ENCODE results near the gene KIF21B. TPM values are rescaled to one million over a fixed set of nuclear protein-coding genes. Genes with fewer than 3 reads are reported as not detected.

The KIF21B gene
- total and polyA plus RNA-seq, 9 of the 15 experiments (the other 6 are each of a cell fraction or from before 2014, with no cell fraction given) = 0.46 to 13.4 (median 5.9) TPM

GRCh38 chr1:200929530-200930278, 93.8 kb downstream of the KIF21B start:
- in situ Hi-C loops (cut with MboI) = no loop called here
- Histone ChIP-seq H3K36me3 (ENCODE audit: control insufficient read depth, insufficient read depth, low read length) (no peaks in the 10 kb centered on the region), H3K4me1 (replicated peaks in 1 of 2; ENCODE audit: control insufficient read depth in 2 of 2, insufficient read depth in 2 of 2, low read length in 2 of 2) (no peaks in the 10 kb centered on the region), H3K4me3 (no peak overlapping the region), H2AFZ (ENCODE audit: low read depth, low read length) (no peak overlapping the region), H3K27me3 (ENCODE audit: control insufficient read depth in 2 of 2, insufficient read depth in 2 of 2, low read length in 2 of 2) (peaks cover 28 to 54% of the 10 kb centered on the region in 2 experiments), H4K20me1 (replicated peaks; ENCODE audit: control insufficient read depth, insufficient read depth, low read length) (0 out of 2 replicates have a peak, but pooled peaks cover 6% of the 10 kb centered on the region), H3K4me2 (ENCODE audit: insufficient read depth, low read length) (no peak overlapping the region), H3K27ac (ENCODE audit: extremely low read depth, low read depth, low read length) (no peak overlapping the region), H3K9me1 (ENCODE audit: control insufficient read depth, insufficient read depth, low read length) (no peaks in the 10 kb centered on the region), H3K9ac (ENCODE audit: insufficient read depth in 1 of 2, low read depth in 2 of 2, low read length in 2 of 2) (no peak overlapping the region), H3K9me3 (replicated peaks; ENCODE audit: control insufficient read depth, insufficient read depth, low read depth, low read length) (no peaks in the 10 kb centered on the region), H3K79me2 (ENCODE audit: control insufficient read depth, insufficient read depth, low read length) (no peaks in the 10 kb centered on the region)
- FAIRE-seq = no peak
- ATAC-seq = peak; percentile 74
- BruUV-seq (replicated peaks) = no TSS peak
- CTCF ChIA-PET (ENCODE audit: low intra/inter-chr PET ratio) = no interaction called here
- POLR2A ChIA-PET = interaction anchor here (0.6 kb wide), 1 partner anchor 12 kb away, joined by 3 read pairs; no protein-coding TSS in a partner anchor
- TF ChIP-seq DPF2 (IDR thresholded peaks at IDR 0.05) = no peak
- TF ChIP-seq PRMT5 (CRISPR knock-in tag; IDR thresholded peaks at IDR 0.05) = no peak
- TF ChIP-seq, protein P1, sequence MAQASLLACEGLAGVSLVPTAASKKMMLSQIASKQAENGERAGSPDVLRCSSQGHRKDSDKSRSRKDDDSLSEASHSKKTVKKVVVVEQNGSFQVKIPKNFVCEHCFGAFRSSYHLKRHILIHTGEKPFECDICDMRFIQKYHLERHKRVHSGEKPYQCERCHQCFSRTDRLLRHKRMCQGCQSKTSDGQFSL (CRISPR knock-in tag; IDR thresholded peaks at IDR 0.05) = no peak
- TF ChIP-seq, protein P1 (tag; IDR thresholded peaks at IDR 0.05) = no peak
- intact Hi-C loops (cut with micrococcal nuclease) = no loop called here
- 1% methylated on average over 4 of the region's 4 CpGs for WGBS (ENCODE audit: insufficient coverage, low coverage, missing lambda C conversion rate)
- DNase-seq (ENCODE audit: extremely low read depth in 1 of 4, low spot score in 3 of 4) = peak in 1 of 4 experiments; percentile 9

GRCh38 chr1:200925831-200926230, 97.7 kb downstream of the KIF21B start:
- WGBS (ENCODE audit: insufficient coverage, low coverage, missing lambda C conversion rate) = under 1% methylated on average over 3 of the region's 4 CpGs
- in situ Hi-C loops (cut with MboI) = no loop called here
- Histone ChIP-seq H3K79me2 (ENCODE audit: control insufficient read depth, insufficient read depth, low read length) (no peaks in the 10 kb centered on the region), H3K27ac (ENCODE audit: extremely low read depth, low read depth, low read length) (no peak overlapping the region), H3K9ac (ENCODE audit: insufficient read depth in 1 of 2, low read depth in 2 of 2, low read length in 2 of 2) (no peak overlapping the region), H3K4me1 (replicated peaks in 1 of 2; ENCODE audit: control insufficient read depth in 2 of 2, insufficient read depth in 2 of 2, low read length in 2 of 2) (no peaks in the 10 kb centered on the region), H3K9me3 (replicated peaks; ENCODE audit: control insufficient read depth, insufficient read depth, low read depth, low read length) (no peaks in the 10 kb centered on the region), H3K4me2 (ENCODE audit: insufficient read depth, low read length) (no peak overlapping the region), H4K20me1 (replicated peaks; ENCODE audit: control insufficient read depth, insufficient read depth, low read length) (0 out of 2 replicates have a peak, but pooled peaks cover 8% of the 10 kb centered on the region), H3K9me1 (ENCODE audit: control insufficient read depth, insufficient read depth, low read length) (no peaks in the 10 kb centered on the region), H3K36me3 (ENCODE audit: control insufficient read depth, insufficient read depth, low read length) (no peaks in the 10 kb centered on the region), H3K4me3 (no peak overlapping the region), H2AFZ (ENCODE audit: low read depth, low read length) (no peak overlapping the region), H3K27me3 (ENCODE audit: control insufficient read depth in 2 of 2, insufficient read depth in 2 of 2, low read length in 2 of 2) (peaks cover 27 to 65% of the 10 kb centered on the region in 2 experiments)
- FAIRE-seq (no peak), ATAC-seq (no peak), DNase-seq (ENCODE audit: extremely low read depth in 1 of 4, low spot score in 3 of 4) (no peak)
- ChIA-PET POLR2A (no interaction called here), CTCF (ENCODE audit: low intra/inter-chr PET ratio) (no interaction called here)
- intact Hi-C loops (cut with micrococcal nuclease) = no loop called here
- no TSS peak for BruUV-seq (replicated peaks)
- TF ChIP-seq ZNF561 (CRISPR knock-in tag; conservative IDR thresholded peaks at IDR 0.05) = no peak
- no peak for TF ChIP-seq YBX1 (IDR thresholded peaks at IDR 0.05)
- no peak for TF ChIP-seq ARID4B (CRISPR knock-in tag; IDR thresholded peaks at IDR 0.05)
- no peak for TF ChIP-seq ARID1B (IDR thresholded peaks at IDR 0.05)
- TF ChIP-seq RUNX1 (IDR thresholded peaks at IDR 0.05; ENCODE audit: low read depth) = no peak
- TF ChIP-seq RBFOX2 (IDR thresholded peaks at IDR 0.05; ENCODE audit: low read depth, low read length) = no peak
- no peak for TF ChIP-seq RBM25 (IDR thresholded peaks at IDR 0.05; ENCODE audit: low read depth, low read length, severe bottlenecking)
